Measurements from ENCODE around the gene SHLD2. TPM values are rescaled to one million over a fixed set of nuclear protein-coding genes. Genes with fewer than 3 reads are reported as not detected.
"Not testable (repeated sequence)": the region's sequence is repeated elsewhere in the genome, so short reads cannot be mapped to it uniquely, and the experiment has no call there.

The SHLD2 gene
- total RNA-seq, 1 donor from 2014 or later, result 29.3 TPM

DNA sequence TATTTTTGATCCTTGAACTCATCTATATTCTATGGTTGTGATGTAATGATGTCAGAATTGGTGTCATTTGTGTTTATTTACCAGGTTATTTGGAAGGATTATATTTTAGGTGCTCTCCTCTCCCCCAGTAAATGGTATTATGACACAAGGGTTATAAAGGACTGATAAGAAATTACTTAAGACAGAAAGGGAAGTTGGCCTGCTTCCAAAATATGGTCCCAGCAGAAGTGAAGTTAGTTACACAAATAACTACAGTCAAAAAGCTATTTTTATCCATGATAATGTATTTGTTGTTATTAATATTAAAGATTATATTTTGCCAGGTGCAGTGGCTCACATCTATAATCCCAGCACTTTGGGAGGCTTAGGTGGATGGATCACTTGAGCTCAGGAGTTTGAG, 37.2 kb downstream of the SHLD2 start:
- not testable (repeated sequence) for DNase-seq (ENCODE audit: extremely low spot score, unreplicated experiment); H3K27me3 Mint-ChIP-seq (ENCODE audit: unreplicated experiment); H3K4me1 Mint-ChIP-seq (ENCODE audit: unreplicated experiment); H3K4me3 Mint-ChIP-seq (ENCODE audit: unreplicated experiment); H3K9me3 Mint-ChIP-seq (ENCODE audit: unreplicated experiment); H3K27ac Mint-ChIP-seq (ENCODE audit: unreplicated experiment)
- H3K36me3 Mint-ChIP-seq (ENCODE audit: unreplicated experiment), result peaks cover 13% of the 10 kb centered on the region

DNA sequence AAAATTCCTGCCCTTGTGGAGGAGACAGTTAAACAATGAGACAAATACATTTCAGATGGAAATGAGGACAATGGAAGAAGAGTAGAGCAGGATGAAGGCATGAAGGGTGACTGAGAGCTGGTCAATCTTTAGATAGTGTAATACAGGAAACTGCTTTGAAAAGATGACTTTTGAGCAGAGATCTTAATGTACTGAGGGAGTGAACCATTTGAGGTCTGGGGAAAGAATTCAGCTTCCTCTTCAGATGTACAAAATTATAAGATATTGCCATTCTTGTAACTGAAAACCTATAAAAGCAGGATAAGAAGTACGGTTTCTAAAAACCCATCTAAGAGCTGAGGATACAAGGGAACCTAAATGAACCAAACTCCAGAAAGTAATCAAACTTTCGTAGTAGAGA, 38.9 kb downstream of the SHLD2 start:
- not testable (repeated sequence) for H3K4me3 Mint-ChIP-seq (ENCODE audit: unreplicated experiment); H3K27me3 Mint-ChIP-seq (ENCODE audit: unreplicated experiment); H3K9me3 Mint-ChIP-seq (ENCODE audit: unreplicated experiment); DNase-seq (ENCODE audit: extremely low spot score, unreplicated experiment); H3K27ac Mint-ChIP-seq (ENCODE audit: unreplicated experiment); H3K4me1 Mint-ChIP-seq (ENCODE audit: unreplicated experiment)
- H3K36me3 Mint-ChIP-seq (ENCODE audit: unreplicated experiment), result peaks cover 20% of the 10 kb centered on the region

DNA sequence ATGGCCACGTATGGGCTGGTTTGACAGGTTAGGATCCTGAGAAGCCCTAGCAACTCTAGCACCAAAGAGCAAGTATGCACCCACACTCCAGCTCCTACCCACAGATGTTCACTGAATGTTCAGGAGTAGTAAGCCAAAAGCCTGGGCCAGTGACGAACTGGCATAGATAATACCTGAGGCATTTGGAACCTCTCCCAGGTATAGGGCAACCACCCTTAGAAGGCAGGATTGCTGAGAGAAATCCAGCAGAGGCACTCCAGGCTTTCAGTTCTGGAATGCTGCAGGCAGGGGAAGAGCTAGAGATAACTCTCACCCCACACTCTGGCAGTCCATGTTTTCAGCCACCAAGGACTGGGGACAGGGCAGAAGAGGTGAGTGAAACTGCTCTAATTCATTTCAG, 39.4 kb downstream of the SHLD2 start:
- not testable (repeated sequence) for DNase-seq (ENCODE audit: extremely low spot score, unreplicated experiment); H3K27ac Mint-ChIP-seq (ENCODE audit: unreplicated experiment); H3K27me3 Mint-ChIP-seq (ENCODE audit: unreplicated experiment); H3K4me1 Mint-ChIP-seq (ENCODE audit: unreplicated experiment); H3K9me3 Mint-ChIP-seq (ENCODE audit: unreplicated experiment); H3K4me3 Mint-ChIP-seq (ENCODE audit: unreplicated experiment)
- H3K36me3 Mint-ChIP-seq (ENCODE audit: unreplicated experiment), result peaks cover 18% of the 10 kb centered on the region

- peaks cover 14% of the 10 kb centered on the region for H3K36me3 Mint-ChIP-seq (ENCODE audit: unreplicated experiment)
- DNase-seq (ENCODE audit: extremely low spot score, unreplicated experiment); H3K4me1 Mint-ChIP-seq (ENCODE audit: unreplicated experiment); H3K27me3 Mint-ChIP-seq (ENCODE audit: unreplicated experiment); H3K4me3 Mint-ChIP-seq (ENCODE audit: unreplicated experiment); H3K27ac Mint-ChIP-seq (ENCODE audit: unreplicated experiment); H3K9me3 Mint-ChIP-seq (ENCODE audit: unreplicated experiment): not testable (repeated sequence)
Measured at GRCh38 chr10:87137478-87137877, 42.5 kb downstream of the SHLD2 start.

GRCh38 chr10:87142230-87143108, 47.5 kb downstream of the SHLD2 start:
- H3K4me1 Mint-ChIP-seq (ENCODE audit: unreplicated experiment), result peaks cover 10% of the 10 kb centered on the region
- not testable (repeated sequence) for H3K4me3 Mint-ChIP-seq (ENCODE audit: unreplicated experiment); H3K9me3 Mint-ChIP-seq (ENCODE audit: unreplicated experiment); H3K36me3 Mint-ChIP-seq (ENCODE audit: unreplicated experiment); DNase-seq (ENCODE audit: extremely low spot score, unreplicated experiment); H3K27me3 Mint-ChIP-seq (ENCODE audit: unreplicated experiment)
- H3K27ac Mint-ChIP-seq (ENCODE audit: unreplicated experiment), result peak overlapping the region; percentile 85

DNA sequence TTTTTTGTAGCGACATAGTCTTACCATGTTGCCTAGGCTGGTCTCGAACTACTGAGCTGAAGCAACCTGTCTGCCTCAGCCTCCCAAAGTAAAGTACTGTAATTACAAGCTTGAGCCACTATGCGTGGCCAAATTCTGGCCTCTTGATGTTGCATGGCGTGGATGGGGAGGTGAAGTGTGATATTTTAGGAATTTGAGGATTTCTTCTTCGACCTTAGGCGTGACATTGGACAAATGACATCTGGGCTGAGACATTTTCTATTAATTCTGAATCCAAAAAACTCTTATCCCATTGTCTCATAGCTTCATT, 48.1 kb downstream of the SHLD2 start:
- not testable (repeated sequence) for H3K36me3 Mint-ChIP-seq (ENCODE audit: unreplicated experiment); H3K27ac Mint-ChIP-seq (ENCODE audit: unreplicated experiment); H3K27me3 Mint-ChIP-seq (ENCODE audit: unreplicated experiment); H3K9me3 Mint-ChIP-seq (ENCODE audit: unreplicated experiment); H3K4me3 Mint-ChIP-seq (ENCODE audit: unreplicated experiment); DNase-seq (ENCODE audit: extremely low spot score, unreplicated experiment)
- H3K4me1 Mint-ChIP-seq (ENCODE audit: unreplicated experiment), result peaks cover 10% of the 10 kb centered on the region

- not testable (repeated sequence) for H3K36me3 Mint-ChIP-seq (ENCODE audit: unreplicated experiment); H3K27me3 Mint-ChIP-seq (ENCODE audit: unreplicated experiment); H3K27ac Mint-ChIP-seq (ENCODE audit: unreplicated experiment); H3K9me3 Mint-ChIP-seq (ENCODE audit: unreplicated experiment); H3K4me3 Mint-ChIP-seq (ENCODE audit: unreplicated experiment); DNase-seq (ENCODE audit: extremely low spot score, unreplicated experiment)
- H3K4me1 Mint-ChIP-seq (ENCODE audit: unreplicated experiment), result peaks cover 10% of the 10 kb centered on the region
Measured at GRCh38 chr10:87145598-87145997, 50.6 kb downstream of the SHLD2 start.

DNA sequence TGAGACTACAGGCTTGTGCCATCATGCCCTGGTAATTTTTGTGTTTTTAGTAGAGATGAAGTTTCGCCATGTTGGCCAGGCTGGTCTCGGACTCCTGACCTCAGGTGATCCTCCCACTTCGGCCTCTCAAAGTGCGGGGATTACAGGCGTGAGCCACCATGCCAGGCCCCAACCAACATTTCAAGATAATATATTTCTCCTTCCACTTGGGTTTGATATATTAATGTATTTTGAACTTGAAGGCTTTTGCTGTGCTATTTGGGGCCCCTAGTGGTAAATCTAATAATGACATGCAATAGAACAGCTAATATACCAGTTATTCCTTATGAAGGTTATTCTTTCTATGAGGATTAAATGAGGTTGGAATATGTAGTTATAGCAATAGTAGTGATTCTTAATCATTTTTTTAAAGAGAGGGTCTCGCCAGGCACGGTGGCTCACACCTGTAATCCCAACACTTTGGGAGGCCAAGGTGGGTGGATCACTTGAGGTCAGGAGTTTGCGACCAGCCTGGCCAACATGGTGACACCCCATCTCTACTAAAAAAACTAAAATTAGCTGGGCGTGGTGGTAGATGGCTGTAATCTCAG, 54.1 kb downstream of the SHLD2 start:
- H3K4me3 Mint-ChIP-seq (ENCODE audit: unreplicated experiment); H3K27me3 Mint-ChIP-seq (ENCODE audit: unreplicated experiment); H3K36me3 Mint-ChIP-seq (ENCODE audit: unreplicated experiment): not testable (repeated sequence)

DNA sequence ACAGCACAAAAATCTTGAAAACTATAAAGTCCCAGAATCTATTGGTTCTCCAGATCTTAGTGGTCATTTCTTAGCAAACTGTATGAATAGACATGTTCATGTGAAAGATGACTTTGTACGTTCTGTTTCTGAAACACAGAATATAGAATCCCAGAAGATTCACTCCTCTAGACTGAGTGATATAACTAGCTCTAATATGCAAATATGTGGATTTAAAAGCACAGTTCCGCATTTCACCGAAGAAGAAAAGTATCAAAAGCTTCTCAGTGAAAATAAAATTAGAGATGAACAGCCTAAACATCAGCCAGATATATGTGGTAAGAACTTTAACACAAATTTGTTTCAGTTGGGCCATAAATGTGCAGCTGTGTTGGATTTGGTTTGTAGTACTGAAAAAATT, 56.5 kb downstream of the SHLD2 start:
- H3K4me1 Mint-ChIP-seq (ENCODE audit: unreplicated experiment); DNase-seq (ENCODE audit: extremely low spot score, unreplicated experiment); H3K36me3 Mint-ChIP-seq (ENCODE audit: unreplicated experiment); H3K4me3 Mint-ChIP-seq (ENCODE audit: unreplicated experiment); H3K9me3 Mint-ChIP-seq (ENCODE audit: unreplicated experiment); H3K27me3 Mint-ChIP-seq (ENCODE audit: unreplicated experiment); H3K27ac Mint-ChIP-seq (ENCODE audit: unreplicated experiment): not testable (repeated sequence)

More for the DNA sequence above, 54.1 kb downstream of the SHLD2 start:
- TF ChIP-seq, protein P1, sequence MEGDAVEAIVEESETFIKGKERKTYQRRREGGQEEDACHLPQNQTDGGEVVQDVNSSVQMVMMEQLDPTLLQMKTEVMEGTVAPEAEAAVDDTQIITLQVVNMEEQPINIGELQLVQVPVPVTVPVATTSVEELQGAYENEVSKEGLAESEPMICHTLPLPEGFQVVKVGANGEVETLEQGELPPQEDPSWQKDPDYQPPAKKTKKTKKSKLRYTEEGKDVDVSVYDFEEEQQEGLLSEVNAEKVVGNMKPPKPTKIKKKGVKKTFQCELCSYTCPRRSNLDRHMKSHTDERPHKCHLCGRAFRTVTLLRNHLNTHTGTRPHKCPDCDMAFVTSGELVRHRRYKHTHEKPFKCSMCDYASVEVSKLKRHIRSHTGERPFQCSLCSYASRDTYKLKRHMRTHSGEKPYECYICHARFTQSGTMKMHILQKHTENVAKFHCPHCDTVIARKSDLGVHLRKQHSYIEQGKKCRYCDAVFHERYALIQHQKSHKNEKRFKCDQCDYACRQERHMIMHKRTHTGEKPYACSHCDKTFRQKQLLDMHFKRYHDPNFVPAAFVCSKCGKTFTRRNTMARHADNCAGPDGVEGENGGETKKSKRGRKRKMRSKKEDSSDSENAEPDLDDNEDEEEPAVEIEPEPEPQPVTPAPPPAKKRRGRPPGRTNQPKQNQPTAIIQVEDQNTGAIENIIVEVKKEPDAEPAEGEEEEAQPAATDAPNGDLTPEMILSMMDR (IDR thresholded peaks at IDR 0.05), result peak; percentile 41
- not testable (repeated sequence) for H3K4me1 Mint-ChIP-seq (ENCODE audit: unreplicated experiment); DNase-seq (ENCODE audit: extremely low spot score, unreplicated experiment); H3K27ac Mint-ChIP-seq (ENCODE audit: unreplicated experiment); H3K9me3 Mint-ChIP-seq (ENCODE audit: unreplicated experiment)

- not testable (repeated sequence) for H3K27me3 Mint-ChIP-seq (ENCODE audit: unreplicated experiment); H3K36me3 Mint-ChIP-seq (ENCODE audit: unreplicated experiment); H3K27ac Mint-ChIP-seq (ENCODE audit: unreplicated experiment)
Measured at GRCh38 chr10:87156841-87157240, 61.8 kb downstream of the SHLD2 start.

DNA sequence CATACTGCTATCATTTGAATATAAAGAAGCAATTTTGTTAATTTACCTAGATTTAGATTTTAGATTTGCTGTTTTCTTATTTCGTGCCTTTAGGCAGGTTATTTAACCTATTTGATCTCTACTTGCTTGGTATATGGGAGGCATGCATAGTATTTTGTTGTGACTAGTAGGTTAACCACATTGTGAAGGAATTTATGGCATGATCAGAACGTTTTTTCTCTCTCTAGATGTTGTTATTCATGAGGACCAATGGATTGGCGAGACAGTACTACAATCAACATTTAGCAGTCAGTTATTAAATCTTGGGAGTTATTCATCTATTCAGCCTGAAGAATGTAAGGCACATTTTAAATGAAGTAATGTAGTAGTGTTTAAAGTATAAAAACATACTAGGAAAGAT, 62.8 kb downstream of the SHLD2 start:
- peaks cover 23% of the 10 kb centered on the region for H3K4me1 Mint-ChIP-seq (ENCODE audit: unreplicated experiment)
- peak overlapping the region; percentile 40 for H3K27ac Mint-ChIP-seq (ENCODE audit: unreplicated experiment)
- H3K4me3 Mint-ChIP-seq (ENCODE audit: unreplicated experiment), result peak overlapping the region; percentile 0
- DNase-seq (ENCODE audit: extremely low spot score, unreplicated experiment); H3K27me3 Mint-ChIP-seq (ENCODE audit: unreplicated experiment); H3K36me3 Mint-ChIP-seq (ENCODE audit: unreplicated experiment); H3K9me3 Mint-ChIP-seq (ENCODE audit: unreplicated experiment): not testable (repeated sequence)

More at GRCh38 chr10:87156841-87157240, 61.8 kb downstream of the SHLD2 start:
- H3K9me3 Mint-ChIP-seq (ENCODE audit: unreplicated experiment); H3K4me3 Mint-ChIP-seq (ENCODE audit: unreplicated experiment); DNase-seq (ENCODE audit: extremely low spot score, unreplicated experiment): not testable (repeated sequence)
- H3K4me1 Mint-ChIP-seq (ENCODE audit: unreplicated experiment), result peaks cover 23% of the 10 kb centered on the region

Measured in osteocyte (in vitro differentiated cells).